K562 (cell line): ENCODE results near the gene HCRTR1.

Experiments used
- BHLHE40 ChIP-seq: IDR thresholded peaks from 2 replicates; pipeline ENCODE4 v1.6.1; 2011; ENCODE audit warnings: low read length, improper control_type of control experiment
- HNRNPL ChIP-seq: fragments of 200-400 bp; formaldehyde crosslinking; IDR thresholded peaks from 2 replicates; pipeline ENCODE4 v1.6.1; 2017; ENCODE audit warnings: low read depth, mild to moderate bottlenecking, low read length
- KAT8 ChIP-seq: fragments of 450-650 bp; IDR thresholded peaks from 2 replicates; pipeline ENCODE4 v1.6.1; 2016; ENCODE audit warnings: low read depth, mild to moderate bottlenecking
- RBM15 ChIP-seq: fragments of 200-400 bp; formaldehyde crosslinking; IDR thresholded peaks from 2 replicates; pipeline ENCODE4 v1.6.1; 2018; ENCODE audit warnings: mild to moderate bottlenecking, low read length, moderate library complexity; ENCODE audit not compliant: insufficient read depth
- ZNF431 ChIP-seq: sonication (generic); formaldehyde crosslinking; IDR thresholded peaks from 2 replicates; pipeline ENCODE4 v1.8.0; 2022; ENCODE audit warnings: mild to moderate bottlenecking, missing genetic modification reagents
- TF ChIP-seq, protein P1 (sequence below), 3 experiments: IDR thresholded peaks in 2 of 3; conservative IDR thresholded peaks in 1 of 3; 2 replicates each; pipeline ENCODE4 v1.5.1; 2011 to 2012; ENCODE audit warnings: low read length in 3 of 3, mild to moderate bottlenecking in 3 of 3, control low read depth in 2 of 3, improper control_type of control experiment in 1 of 3, inconsistent platforms in 1 of 3, low read depth in 1 of 3, mixed read lengths in 1 of 3, moderate library complexity in 1 of 3; ENCODE audit not compliant: insufficient read depth in 2 of 3
- TF ChIP-seq, protein P2 (sequence below): sonication (generic); formaldehyde crosslinking; IDR thresholded peaks from 2 replicates; pipeline ENCODE4 v1.8.1; 2022; ENCODE audit warnings: missing genetic modification reagents
- TF ChIP-seq, protein P3 (sequence below), 2 experiments: IDR thresholded peaks in 1 of 2; conservative IDR thresholded peaks in 1 of 2; 2 replicates each; pipeline ENCODE4 v1.6.1; 2016; ENCODE audit warnings: low read depth in 2 of 2, mild to moderate bottlenecking in 1 of 2, missing compliant biosample characterization in 1 of 2, missing genetic modification characterization in 1 of 2, moderate library complexity in 1 of 2

DNA sequence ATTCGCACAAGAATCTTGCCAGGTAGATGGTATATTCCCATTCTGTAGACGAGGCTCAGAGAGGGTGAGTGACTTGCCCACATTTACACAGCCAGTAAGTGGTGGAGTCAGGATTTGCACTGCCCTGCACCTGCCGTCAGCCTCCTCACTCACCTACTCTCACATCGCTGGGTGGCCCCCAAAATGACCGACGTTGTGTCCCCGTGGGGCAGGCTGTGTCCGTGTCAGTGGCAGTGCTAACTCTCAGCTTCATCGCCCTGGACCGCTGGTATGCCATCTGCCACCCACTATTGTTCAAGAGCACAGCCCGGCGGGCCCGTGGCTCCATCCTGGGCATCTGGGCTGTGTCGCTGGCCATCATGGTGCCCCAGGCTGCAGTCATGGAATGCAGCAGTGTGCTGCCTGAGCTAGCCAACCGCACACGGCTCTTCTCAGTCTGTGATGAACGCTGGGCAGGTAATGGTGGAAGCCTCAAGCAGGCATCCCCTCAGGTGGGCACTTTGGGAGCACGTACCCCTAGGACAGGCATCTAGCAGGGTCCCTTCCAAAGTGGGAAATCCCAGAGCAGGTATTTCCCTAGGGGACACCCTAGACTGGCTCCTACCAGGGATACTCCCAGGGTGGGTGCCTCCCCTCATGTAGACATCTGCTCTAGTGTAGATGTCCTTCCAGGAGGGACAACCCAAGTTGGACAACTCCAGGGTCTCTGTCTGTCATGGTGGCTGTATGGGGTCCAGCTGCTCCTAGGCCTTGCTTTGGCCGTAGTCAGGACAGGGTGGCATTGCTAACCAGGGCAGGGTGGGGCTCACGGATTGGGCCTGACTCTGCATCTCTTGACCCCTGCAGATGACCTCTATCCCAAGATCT, 3.4 kb downstream of the HCRTR1 start:
- TF ChIP-seq, protein P1, sequence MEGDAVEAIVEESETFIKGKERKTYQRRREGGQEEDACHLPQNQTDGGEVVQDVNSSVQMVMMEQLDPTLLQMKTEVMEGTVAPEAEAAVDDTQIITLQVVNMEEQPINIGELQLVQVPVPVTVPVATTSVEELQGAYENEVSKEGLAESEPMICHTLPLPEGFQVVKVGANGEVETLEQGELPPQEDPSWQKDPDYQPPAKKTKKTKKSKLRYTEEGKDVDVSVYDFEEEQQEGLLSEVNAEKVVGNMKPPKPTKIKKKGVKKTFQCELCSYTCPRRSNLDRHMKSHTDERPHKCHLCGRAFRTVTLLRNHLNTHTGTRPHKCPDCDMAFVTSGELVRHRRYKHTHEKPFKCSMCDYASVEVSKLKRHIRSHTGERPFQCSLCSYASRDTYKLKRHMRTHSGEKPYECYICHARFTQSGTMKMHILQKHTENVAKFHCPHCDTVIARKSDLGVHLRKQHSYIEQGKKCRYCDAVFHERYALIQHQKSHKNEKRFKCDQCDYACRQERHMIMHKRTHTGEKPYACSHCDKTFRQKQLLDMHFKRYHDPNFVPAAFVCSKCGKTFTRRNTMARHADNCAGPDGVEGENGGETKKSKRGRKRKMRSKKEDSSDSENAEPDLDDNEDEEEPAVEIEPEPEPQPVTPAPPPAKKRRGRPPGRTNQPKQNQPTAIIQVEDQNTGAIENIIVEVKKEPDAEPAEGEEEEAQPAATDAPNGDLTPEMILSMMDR (IDR thresholded peaks at IDR 0.05 in 2 of 3, conservative IDR thresholded peaks at IDR 0.05 in 1 of 3; ENCODE audit: insufficient read depth in 2 of 3, low read depth in 1 of 3, low read length in 3 of 3), result no peak
- TF ChIP-seq RBM15 (no peak), BHLHE40 (no peak), ZNF431 (CRISPR knock-in tag) (no peak), HNRNPL (no peak), KAT8 (no peak)
- TF ChIP-seq, protein P2, sequence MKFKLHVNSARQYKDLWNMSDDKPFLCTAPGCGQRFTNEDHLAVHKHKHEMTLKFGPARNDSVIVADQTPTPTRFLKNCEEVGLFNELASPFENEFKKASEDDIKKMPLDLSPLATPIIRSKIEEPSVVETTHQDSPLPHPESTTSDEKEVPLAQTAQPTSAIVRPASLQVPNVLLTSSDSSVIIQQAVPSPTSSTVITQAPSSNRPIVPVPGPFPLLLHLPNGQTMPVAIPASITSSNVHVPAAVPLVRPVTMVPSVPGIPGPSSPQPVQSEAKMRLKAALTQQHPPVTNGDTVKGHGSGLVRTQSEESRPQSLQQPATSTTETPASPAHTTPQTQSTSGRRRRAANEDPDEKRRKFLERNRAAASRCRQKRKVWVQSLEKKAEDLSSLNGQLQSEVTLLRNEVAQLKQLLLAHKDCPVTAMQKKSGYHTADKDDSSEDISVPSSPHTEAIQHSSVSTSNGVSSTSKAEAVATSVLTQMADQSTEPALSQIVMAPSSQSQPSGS (CRISPR knock-in tag), result no peak
- TF ChIP-seq, protein P3, sequence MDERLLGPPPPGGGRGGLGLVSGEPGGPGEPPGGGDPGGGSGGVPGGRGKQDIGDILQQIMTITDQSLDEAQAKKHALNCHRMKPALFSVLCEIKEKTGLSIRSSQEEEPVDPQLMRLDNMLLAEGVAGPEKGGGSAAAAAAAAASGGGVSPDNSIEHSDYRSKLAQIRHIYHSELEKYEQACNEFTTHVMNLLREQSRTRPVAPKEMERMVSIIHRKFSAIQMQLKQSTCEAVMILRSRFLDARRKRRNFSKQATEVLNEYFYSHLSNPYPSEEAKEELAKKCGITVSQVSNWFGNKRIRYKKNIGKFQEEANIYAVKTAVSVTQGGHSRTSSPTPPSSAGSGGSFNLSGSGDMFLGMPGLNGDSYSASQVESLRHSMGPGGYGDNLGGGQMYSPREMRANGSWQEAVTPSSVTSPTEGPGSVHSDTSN (CRISPR knock-in tag; IDR thresholded peaks at IDR 0.05; ENCODE audit: low read depth), result no peak
- TF ChIP-seq, protein P3 (tag; conservative IDR thresholded peaks at IDR 0.05; ENCODE audit: low read depth), result no peak
